GM18858 (cell line): Measurements from ENCODE around the gene EED.
"Not testable (repeated sequence)": the region's sequence is repeated elsewhere in the genome, so short reads cannot be mapped to it uniquely, and the experiment has no call there.

Experiments
- ATAC-seq: cut with Tn5 transposase; IDR thresholded peaks from one replicate; pipeline ENCODE4 v1.9.1; 2021; ENCODE audit not compliant: unreplicated experiment

EED gene

GRCh38 chr11:86289508-86290280, 45.1 kb downstream of the EED start:
- ATAC-seq = not testable (repeated sequence)

GRCh38 chr11:86291466-86292262, 47.1 kb downstream of the EED start:
- no peak for ATAC-seq

- peak; percentile 54 for ATAC-seq
Measured at GRCh38 chr11:86292912-86293616, 48.5 kb downstream of the EED start.

- no peak for ATAC-seq
Measured at GRCh38 chr11:86294026-86294425, 49.5 kb downstream of the EED start.

GRCh38 chr11:86301742-86302091, 57.2 kb downstream of the EED start:
- ATAC-seq = no peak

- ATAC-seq = peak; percentile 97
Measured at GRCh38 chr11:86302092-86302793, 57.7 kb downstream of the EED start, which contains the start of gene HIKESHI. Gene HIKESHI (plus strand): TSS chr11:86302240. CDS start chr11:86302449, 209 bp downstream.

GRCh38 chr11:86303257-86303656, 58.7 kb downstream of the EED start:
- no peak for ATAC-seq

- not testable (repeated sequence) for ATAC-seq
Measured at GRCh38 chr11:86308710-86309109, 64.2 kb downstream of the EED start.

GRCh38 chr11:86313793-86314192, 69.2 kb downstream of the EED start:
- ATAC-seq = no peak

- no peak for ATAC-seq
Measured at GRCh38 chr11:86314636-86315035, 70.1 kb downstream of the EED start.
